B cell (primary cell): ENCODE results near the gene SMC1B.

Experiments used
- CTCF ChIP-seq: fragments of 200-600 bp; IDR thresholded peaks from one replicate; pipeline ENCODE4 v1.8.0; 2022; ENCODE audit warnings: antibody characterized with exemption, mild to moderate bottlenecking
- EZH2 ChIP-seq: IDR thresholded peaks from 2 replicates; pipeline ENCODE4 v1.6.1; 2012; ENCODE audit warnings: borderline replicate concordance, low read depth, mild to moderate bottlenecking, moderate library complexity, low read length; ENCODE audit not compliant: insufficient read depth, poor library complexity, severe bottlenecking

- no peak for TF ChIP-seq CTCF
- no peak for TF ChIP-seq EZH2
Measured at GRCh38 chr22:45335021-45335818, 78.2 kb downstream of the SMC1B start.
